Left lung (tissue), 10 donors: ENCODE results near the gene MAP3K5. TPM values are rescaled to one million over a fixed set of nuclear protein-coding genes. Genes with fewer than 3 reads are reported as not detected.
"Not testable (repeated sequence)": the region's sequence is repeated elsewhere in the genome, so short reads cannot be mapped to it uniquely, and the experiment has no call there.

Source experiments
- ATAC-seq: fragments of 200-7000 bp; cut with Tn5 transposase; one replicate; pipeline ENCODE4 v1.9.1; 2020; ENCODE audit warnings: moderate library complexity
- DNase-seq, 4 donors: peaks; one replicate each; pipeline ENCODE4 v3.0.0-alpha.2; 2013 to 2020
- H3K27ac ChIP-seq, 2 donors: fragments of 200-600 bp; sonication (generic) in 1 of 2; one replicate each; pipeline versions ENCODE4 v1.5.0 to v1.8.0; 2020 to 2021
- H3K27me3 ChIP-seq, 2 donors: fragments of 200-600 bp; sonication (generic) in 1 of 2; one replicate each; pipeline versions ENCODE4 v1.5.0 to v1.8.0; 2020 to 2021
- H3K36me3 ChIP-seq, 2 donors: fragments of 200-600 bp; sonication (generic) in 1 of 2; one replicate each; pipeline versions ENCODE4 v1.5.0 to v1.8.0; 2020 to 2021
- H3K4me1 ChIP-seq, 2 donors: fragments of 200-600 bp; one replicate each; pipeline ENCODE4 v1.8.0; 2021
- H3K4me3 ChIP-seq, 2 donors: fragments of 200-600 bp; sonication (generic) in 1 of 2; one replicate each; pipeline versions ENCODE4 v1.5.0 to v1.8.0; 2020 to 2021; ENCODE audit warnings: mild to moderate bottlenecking in 1 of 2
- H3K9me3 ChIP-seq, 2 donors: fragments of 200-600 bp; sonication (generic) in 1 of 2; one replicate each; pipeline versions ENCODE4 v1.5.0 to v1.8.0; 2020 to 2021
- CTCF ChIP-seq, 2 donors: fragments of 200-600 bp; sonication (generic) in 1 of 2; IDR thresholded peaks; one replicate each; pipeline versions ENCODE4 v1.5.0 to v1.8.0; 2021; ENCODE audit warnings: antibody characterized with exemption in 2 of 2
- intact Hi-C, 2 donors: fragments of 100-400 bp; cut with DNase I; formaldehyde crosslinking; loops; one replicate each; pipeline versions ENCODE4 v1.11.2 to v1.14.2; 2022
- polyA plus RNA-seq, 6 donors: library from polyadenylated mRNA; unstranded; fragments of 120-200 nt; gene quantifications; one replicate each; pipeline ENCODE4 v1.2.1, GENCODE V29; 2013; ENCODE audit not compliant: insufficient read length in 6 of 6
- total RNA-seq, 2 donors: library from RNA; stranded (reverse); fragmentation: NEBNext Ultra II Directional; extraction: Animal tissue kit (Norgen Biotek cat#: 25700); gene quantifications; one replicate each; pipeline ENCODE4 v1.2.1, GENCODE V29; 2021
- donor health status: DM: no; HTN: yes; CAD: no.
- donor health status: DM: no; HTN: no; CAD: no.

Gene MAP3K5
- total and polyA plus RNA-seq, 8 donors = 6.3 to 27.7 (median 7.2) TPM

- no peak for TF ChIP-seq CTCF (IDR thresholded peaks at IDR 0.05)
- intact Hi-C loops = no loop called here
- Histone ChIP-seq H3K27ac (peak overlapping the region in 1 of 2 donors; percentile 41), H3K27me3 (no peaks in the 10 kb centered on the region), H3K36me3 (no peaks in the 10 kb centered on the region), H3K4me3 (no peak overlapping the region), H3K9me3 (peaks cover 0 to 5% of the 10 kb centered on the region in 2 donors), H3K4me1 (peaks cover 9 to 51% of the 10 kb centered on the region in 2 donors)
- ATAC-seq (no peak), DNase-seq (no peak)
Measured at GRCh38 chr6:136717716-136717990, 74.6 kb downstream of the MAP3K5 start.

- intact Hi-C loops = no loop called here
Measured at GRCh38 chr6:136716917-136717715, 75.2 kb downstream of the MAP3K5 start.

GRCh38 chr6:136712642-136713041 lies 79.6 kb downstream of the MAP3K5 start:
- H3K27ac ChIP-seq, H3K36me3 ChIP-seq, intact Hi-C loops, ATAC-seq, H3K27me3 ChIP-seq, H3K4me3 ChIP-seq, H3K9me3 ChIP-seq, DNase-seq: not testable (repeated sequence)
- peaks cover 7 to 18% of the 10 kb centered on the region in 2 donors for H3K4me1 ChIP-seq

More at GRCh38 chr6:136716917-136717715, 75.2 kb downstream of the MAP3K5 start:
- no peak for ATAC-seq
- peaks cover 0 to 5% of the 10 kb centered on the region in 2 donors for H3K9me3 ChIP-seq
- H3K4me3 ChIP-seq = no peak overlapping the region
- H3K27me3 ChIP-seq = no peaks in the 10 kb centered on the region
- no peaks in the 10 kb centered on the region for H3K36me3 ChIP-seq
- TF ChIP-seq CTCF (IDR thresholded peaks at IDR 0.05) = no peak
- DNase-seq = no peak
- H3K4me1 ChIP-seq = peaks cover 9 to 51% of the 10 kb centered on the region in 2 donors
- peak overlapping the region; percentile 30 to 41 for H3K27ac ChIP-seq

GRCh38 chr6:136711644-136712043 lies 80.6 kb downstream of the MAP3K5 start:
- no peak for TF ChIP-seq CTCF (IDR thresholded peaks at IDR 0.05)
- H3K9me3 ChIP-seq = no peaks in the 10 kb centered on the region
- H3K27me3 ChIP-seq = no peaks in the 10 kb centered on the region
- DNase-seq (no peak), ATAC-seq (no peak)
- H3K4me1 ChIP-seq = peaks cover under 1 to 8% of the 10 kb centered on the region in 2 donors
- H3K4me3 ChIP-seq = no peak overlapping the region
- intact Hi-C loops = no loop called here
- H3K36me3 ChIP-seq = no peaks in the 10 kb centered on the region
- no peak overlapping the region for H3K27ac ChIP-seq

GRCh38 chr6:136710877-136711552 lies 81.3 kb downstream of the MAP3K5 start:
- intact Hi-C loops = no loop called here
- Histone ChIP-seq H3K4me1 (peaks cover 0 to 2% of the 10 kb centered on the region in 2 donors), H3K27ac (no peak overlapping the region), H3K27me3 (no peaks in the 10 kb centered on the region), H3K36me3 (no peaks in the 10 kb centered on the region), H3K4me3 (no peak overlapping the region), H3K9me3 (no peaks in the 10 kb centered on the region)
- no peak for TF ChIP-seq CTCF (IDR thresholded peaks at IDR 0.05)
- ATAC-seq = no peak
- DNase-seq = no peak
